IMR-90 (cell line): Measurements from ENCODE around the gene PEX6.

Experiments used
- CHD1 ChIP-seq: IDR thresholded peaks from 2 replicates; pipeline ENCODE4 v1.6.1; 2012; ENCODE audit warnings: low read depth, low read length, improper control_type of control experiment
- FOS ChIP-seq: fragments of 150-350 bp; IDR thresholded peaks from 2 replicates; pipeline ENCODE4 v1.6.1; 2016; ENCODE audit warnings: low read depth, low read length
- MAFK ChIP-seq: IDR thresholded peaks from 2 replicates; pipeline ENCODE4 v1.6.1; 2012; ENCODE audit warnings: low read depth, low read length, improper control_type of control experiment
- MAZ ChIP-seq: IDR thresholded peaks from 2 replicates; pipeline ENCODE4 v1.6.1; 2012; ENCODE audit warnings: low read depth, mild to moderate bottlenecking, low read length, improper control_type of control experiment, moderate library complexity, borderline replicate concordance
- MXI1 ChIP-seq: IDR thresholded peaks from 2 replicates; pipeline ENCODE4 v1.6.1; 2012; ENCODE audit warnings: low read depth, mild to moderate bottlenecking, low read length, moderate library complexity, borderline replicate concordance
- POLR2A ChIP-seq: IDR thresholded peaks from 2 replicates; pipeline ENCODE4 v1.6.1; 2012; ENCODE audit warnings: mild to moderate bottlenecking, low read depth, low read length
- RAD21 ChIP-seq: IDR thresholded peaks from 2 replicates; pipeline ENCODE4 v1.6.1; 2012; ENCODE audit warnings: low read length, improper control_type of control experiment
- RCOR1 ChIP-seq: IDR thresholded peaks from 2 replicates; pipeline ENCODE4 v1.6.1; 2012; ENCODE audit warnings: mild to moderate bottlenecking, low read length, improper control_type of control experiment; ENCODE audit not compliant: insufficient replicate concordance
- RFX5 ChIP-seq: IDR thresholded peaks from 2 replicates; pipeline ENCODE4 v1.8.0; 2012; ENCODE audit warnings: low read depth, mild to moderate bottlenecking, low read length, moderate library complexity
- TF ChIP-seq, protein P1 (sequence below): conservative IDR thresholded peaks from 2 replicates; pipeline ENCODE4 v1.5.1; 2012; ENCODE audit warnings: mild to moderate bottlenecking, low read depth, low read length, improper control_type of control experiment
- TF ChIP-seq, protein P2 (sequence below): fragments of 150-350 bp; IDR thresholded peaks from 2 replicates; pipeline ENCODE4 v1.6.1; 2017; ENCODE audit warnings: mild to moderate bottlenecking, antibody characterized with exemption, low read length, low read depth

DNA sequence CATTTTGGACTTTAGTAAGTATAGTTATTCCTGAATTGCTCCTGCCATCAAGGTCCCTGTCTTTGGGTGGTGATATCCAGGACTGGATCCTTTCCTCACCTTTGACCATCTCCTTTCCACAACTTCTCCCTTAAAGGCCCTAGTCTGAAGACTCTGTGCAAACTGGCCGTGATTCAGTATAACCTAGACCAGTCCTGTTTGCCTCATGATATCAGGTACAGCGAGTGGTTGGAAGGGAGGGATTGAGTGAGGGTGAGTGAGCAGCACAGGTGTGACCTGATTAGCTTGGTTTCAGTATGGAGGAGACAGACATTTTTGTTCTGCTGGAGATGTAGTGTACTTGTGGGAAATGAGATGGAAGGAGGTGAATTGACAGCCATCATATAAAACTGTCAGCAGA lies 40.2 kb upstream of the PEX6 start:
- TF ChIP-seq RAD21 = no peak
- TF ChIP-seq, protein P1, sequence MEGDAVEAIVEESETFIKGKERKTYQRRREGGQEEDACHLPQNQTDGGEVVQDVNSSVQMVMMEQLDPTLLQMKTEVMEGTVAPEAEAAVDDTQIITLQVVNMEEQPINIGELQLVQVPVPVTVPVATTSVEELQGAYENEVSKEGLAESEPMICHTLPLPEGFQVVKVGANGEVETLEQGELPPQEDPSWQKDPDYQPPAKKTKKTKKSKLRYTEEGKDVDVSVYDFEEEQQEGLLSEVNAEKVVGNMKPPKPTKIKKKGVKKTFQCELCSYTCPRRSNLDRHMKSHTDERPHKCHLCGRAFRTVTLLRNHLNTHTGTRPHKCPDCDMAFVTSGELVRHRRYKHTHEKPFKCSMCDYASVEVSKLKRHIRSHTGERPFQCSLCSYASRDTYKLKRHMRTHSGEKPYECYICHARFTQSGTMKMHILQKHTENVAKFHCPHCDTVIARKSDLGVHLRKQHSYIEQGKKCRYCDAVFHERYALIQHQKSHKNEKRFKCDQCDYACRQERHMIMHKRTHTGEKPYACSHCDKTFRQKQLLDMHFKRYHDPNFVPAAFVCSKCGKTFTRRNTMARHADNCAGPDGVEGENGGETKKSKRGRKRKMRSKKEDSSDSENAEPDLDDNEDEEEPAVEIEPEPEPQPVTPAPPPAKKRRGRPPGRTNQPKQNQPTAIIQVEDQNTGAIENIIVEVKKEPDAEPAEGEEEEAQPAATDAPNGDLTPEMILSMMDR = no peak
- TF ChIP-seq POLR2A = no peak
- TF ChIP-seq MAFK = no peak
- TF ChIP-seq, protein P2, sequence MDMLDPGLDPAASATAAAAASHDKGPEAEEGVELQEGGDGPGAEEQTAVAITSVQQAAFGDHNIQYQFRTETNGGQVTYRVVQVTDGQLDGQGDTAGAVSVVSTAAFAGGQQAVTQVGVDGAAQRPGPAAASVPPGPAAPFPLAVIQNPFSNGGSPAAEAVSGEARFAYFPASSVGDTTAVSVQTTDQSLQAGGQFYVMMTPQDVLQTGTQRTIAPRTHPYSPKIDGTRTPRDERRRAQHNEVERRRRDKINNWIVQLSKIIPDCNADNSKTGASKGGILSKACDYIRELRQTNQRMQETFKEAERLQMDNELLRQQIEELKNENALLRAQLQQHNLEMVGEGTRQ = no peak
- no peak for TF ChIP-seq MXI1
- TF ChIP-seq MAZ = no peak
- no peak for TF ChIP-seq FOS
- TF ChIP-seq RFX5 = no peak
- TF ChIP-seq RCOR1 = no peak
- TF ChIP-seq CHD1 = no peak
